MM.1S (cell line): Measurements from ENCODE around the gene FSD1.

ENCODE experiments used
- DNase-seq: peaks from one replicate; pipeline ENCODE4 v3.0.0-alpha.2; 2015
- H2AFZ ChIP-seq: fragments of 300-600 bp; sonication (generic); 2 replicates; pipeline ENCODE4 v1.6.0; 2016; ENCODE audit warnings: antibody characterized with exemption, low read length
- H3F3A ChIP-seq: fragments of 300-600 bp; sonication (generic); 2 replicates; pipeline ENCODE4 v1.6.1; 2016; ENCODE audit warnings: mild to moderate bottlenecking, antibody characterized with exemption, low read length, moderate library complexity, mixed read lengths; ENCODE audit not compliant: insufficient read depth
- H3K27ac ChIP-seq: fragments of 300-600 bp; sonication (generic); 2 replicates; pipeline ENCODE4 v1.5.1; 2016; ENCODE audit warnings: mild to moderate bottlenecking, low read length
- H3K27me3 ChIP-seq: fragments of 300-600 bp; sonication (generic); replicated peaks from 2 replicates; pipeline ENCODE4 v1.6.0; 2016; ENCODE audit warnings: low read length; ENCODE audit not compliant: insufficient read depth
- H3K36me3 ChIP-seq: fragments of 300-600 bp; sonication (generic); replicated peaks from 2 replicates; pipeline ENCODE4 v1.6.1; 2016; ENCODE audit warnings: mild to moderate bottlenecking, low read length, mixed read lengths; ENCODE audit not compliant: insufficient read depth
- H3K4me1 ChIP-seq: fragments of 300-600 bp; sonication (generic); 2 replicates; pipeline ENCODE4 v1.6.1; 2016; ENCODE audit warnings: low read length, mixed read lengths
- H3K4me2 ChIP-seq: fragments of 300-600 bp; sonication (generic); 2 replicates; pipeline ENCODE4 v1.6.0; 2016; ENCODE audit warnings: low read depth, low read length
- H3K4me3 ChIP-seq: fragments of 300-600 bp; sonication (generic); 2 replicates; pipeline ENCODE4 v1.5.1; 2016; ENCODE audit warnings: low read length, mixed read lengths
- H3K79me2 ChIP-seq: fragments of 300-600 bp; sonication (generic); 2 replicates; pipeline ENCODE4 v1.6.1; 2016; ENCODE audit warnings: mixed run types, low read length, mixed read lengths
- H3K9ac ChIP-seq: fragments of 300-600 bp; sonication (generic); 2 replicates; pipeline ENCODE4 v1.6.1; 2016; ENCODE audit warnings: low read length, mixed read lengths
- H3K9me2 ChIP-seq: fragments of 300-600 bp; sonication (generic); replicated peaks from 2 replicates; pipeline ENCODE4 v1.6.1; 2016; ENCODE audit warnings: mild to moderate bottlenecking, low read length, mixed read lengths; ENCODE audit not compliant: insufficient read depth
- H3K9me3 ChIP-seq: fragments of 300-600 bp; sonication (generic); replicated peaks from 2 replicates; pipeline ENCODE4 v1.6.1; 2016; ENCODE audit warnings: mild to moderate bottlenecking, low read length, mixed read lengths; ENCODE audit not compliant: insufficient read depth
- H4K20me1 ChIP-seq: fragments of 300-600 bp; sonication (generic); 2 replicates; pipeline ENCODE4 v1.6.1; 2016; ENCODE audit warnings: mild to moderate bottlenecking, low read length, moderate library complexity, mixed read lengths; ENCODE audit not compliant: insufficient read depth
- EZH2 ChIP-seq: fragments of 300-600 bp; sonication (generic); optimal IDR thresholded peaks from 2 replicates; pipeline ENCODE3; 2017; ENCODE audit warnings: low read depth, mild to moderate bottlenecking, antibody characterized with exemption, low read length, mixed read lengths
- EZH2phosphoT487 ChIP-seq: fragments of 300-600 bp; sonication (generic); IDR thresholded peaks from 2 replicates; pipeline ENCODE4 v1.6.1; 2018; ENCODE audit warnings: antibody characterized with exemption, low read length
- TF ChIP-seq, protein P1 (sequence below): fragments of 300-600 bp; sonication (generic); IDR thresholded peaks from 2 replicates; pipeline ENCODE4 v1.5.1; 2016; ENCODE audit warnings: antibody characterized with exemption, low read length, mixed read lengths

Gene FSD1

DNA sequence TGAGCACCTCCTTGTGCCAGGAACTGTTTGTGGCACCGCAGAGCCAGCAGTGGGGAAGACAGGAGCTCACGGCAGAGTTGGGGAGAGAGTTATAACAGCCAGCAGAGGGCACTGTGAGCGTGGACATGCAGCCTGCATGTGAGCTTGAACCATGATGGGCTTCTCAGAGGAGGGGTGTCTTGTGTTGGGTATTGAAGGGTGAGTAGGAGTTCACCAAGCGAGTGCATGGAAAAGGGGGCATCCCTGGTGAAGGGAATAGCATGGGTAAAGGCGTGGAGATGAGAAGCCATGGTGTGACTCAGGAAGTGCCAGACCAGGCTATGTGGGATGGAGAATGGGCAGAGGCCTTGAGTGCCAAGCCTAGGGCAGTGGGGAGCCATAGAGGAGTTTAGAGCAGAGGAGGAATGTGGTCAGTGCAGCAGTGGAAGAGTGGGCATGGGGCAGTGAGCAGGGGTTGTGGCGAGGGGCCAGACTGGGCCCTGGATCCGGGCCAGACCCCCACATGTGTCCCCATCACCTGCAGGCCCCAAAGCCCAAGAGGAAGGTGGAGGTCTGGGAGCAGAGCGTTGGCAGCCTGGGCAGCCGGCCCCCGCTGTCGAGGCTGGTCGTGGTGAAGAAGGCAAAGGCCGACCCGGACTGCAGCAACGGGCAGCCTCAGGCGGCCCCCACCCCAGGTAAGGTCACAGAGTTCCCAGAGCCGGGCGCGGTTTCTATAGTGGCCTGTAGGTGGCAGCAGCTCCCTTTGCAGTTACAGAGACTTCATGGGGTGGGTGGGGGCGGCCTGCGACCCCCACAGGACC is 37.1 kb upstream of the FSD1 start:
- TF ChIP-seq EZH2 (no peak), EZH2phosphoT487 (no peak)
- TF ChIP-seq, protein P1, sequence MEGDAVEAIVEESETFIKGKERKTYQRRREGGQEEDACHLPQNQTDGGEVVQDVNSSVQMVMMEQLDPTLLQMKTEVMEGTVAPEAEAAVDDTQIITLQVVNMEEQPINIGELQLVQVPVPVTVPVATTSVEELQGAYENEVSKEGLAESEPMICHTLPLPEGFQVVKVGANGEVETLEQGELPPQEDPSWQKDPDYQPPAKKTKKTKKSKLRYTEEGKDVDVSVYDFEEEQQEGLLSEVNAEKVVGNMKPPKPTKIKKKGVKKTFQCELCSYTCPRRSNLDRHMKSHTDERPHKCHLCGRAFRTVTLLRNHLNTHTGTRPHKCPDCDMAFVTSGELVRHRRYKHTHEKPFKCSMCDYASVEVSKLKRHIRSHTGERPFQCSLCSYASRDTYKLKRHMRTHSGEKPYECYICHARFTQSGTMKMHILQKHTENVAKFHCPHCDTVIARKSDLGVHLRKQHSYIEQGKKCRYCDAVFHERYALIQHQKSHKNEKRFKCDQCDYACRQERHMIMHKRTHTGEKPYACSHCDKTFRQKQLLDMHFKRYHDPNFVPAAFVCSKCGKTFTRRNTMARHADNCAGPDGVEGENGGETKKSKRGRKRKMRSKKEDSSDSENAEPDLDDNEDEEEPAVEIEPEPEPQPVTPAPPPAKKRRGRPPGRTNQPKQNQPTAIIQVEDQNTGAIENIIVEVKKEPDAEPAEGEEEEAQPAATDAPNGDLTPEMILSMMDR = peak; percentile 78
- Histone ChIP-seq H2AFZ (no peak overlapping the region), H3K36me3 (0 out of 2 replicates have a peak, but pooled peaks cover 5% of the 10 kb centered on the region), H3K9me3 (no peaks in the 10 kb centered on the region), H3K4me3 (no peak overlapping the region), H3K79me2 (no peaks in the 10 kb centered on the region), H4K20me1 (no peaks in the 10 kb centered on the region), H3K27ac (no peak overlapping the region), H3K27me3 (no peaks in the 10 kb centered on the region), H3F3A (no peaks in the 10 kb centered on the region), H3K4me2 (no peak overlapping the region), H3K9me2 (no peaks in the 10 kb centered on the region), H3K4me1 (no peaks in the 10 kb centered on the region), H3K9ac (no peak overlapping the region)
- DNase-seq = peak; percentile 64

DNA sequence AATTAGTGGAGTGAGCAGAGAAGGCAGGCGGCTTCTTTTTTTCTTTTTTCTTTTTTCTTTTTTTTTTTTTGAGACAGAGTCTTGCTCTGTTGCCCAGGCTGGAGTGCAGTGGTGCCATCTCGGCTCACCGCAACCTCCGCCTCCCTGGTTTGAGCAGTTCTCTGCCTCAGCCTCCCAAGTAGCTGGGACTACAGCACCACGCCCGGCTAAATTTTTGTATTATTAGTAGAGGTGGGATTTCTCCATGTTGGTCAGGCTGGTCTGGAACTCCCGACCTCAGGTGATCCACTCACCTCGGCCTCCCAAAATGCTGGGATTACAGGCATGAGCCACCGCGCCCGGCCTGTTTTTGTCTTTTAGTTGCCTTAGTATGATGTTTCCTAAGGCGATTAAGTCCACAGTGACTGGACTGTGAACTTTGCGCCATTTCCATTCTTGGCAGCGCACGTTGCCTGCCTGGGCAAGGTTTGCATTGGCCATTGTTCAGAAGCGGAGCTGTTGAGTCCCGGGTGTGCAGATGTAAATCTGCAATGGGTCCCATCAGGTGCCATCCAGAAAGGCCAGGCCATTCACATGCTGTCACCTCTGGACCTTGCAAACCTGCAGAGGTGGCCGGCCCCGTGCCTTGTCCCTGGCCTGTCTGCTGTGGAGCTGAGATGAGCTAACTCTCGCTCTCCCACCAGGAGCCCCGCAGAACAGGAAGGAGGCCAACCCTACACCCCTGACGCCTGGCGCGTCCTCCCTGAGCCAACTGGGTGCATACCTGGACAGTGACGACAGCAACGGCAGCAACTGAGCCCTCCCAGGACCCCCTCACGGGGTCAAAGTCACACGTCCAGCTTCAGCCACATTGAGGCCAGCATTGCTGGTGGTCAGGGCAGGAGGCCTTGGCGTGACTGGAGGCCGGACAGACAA is 36.2 kb upstream of the FSD1 start:
- Histone ChIP-seq H3K27me3 (no peaks in the 10 kb centered on the region), H3K4me3 (no peak overlapping the region), H2AFZ (no peak overlapping the region), H4K20me1 (no peaks in the 10 kb centered on the region), H3K79me2 (no peaks in the 10 kb centered on the region), H3K4me2 (no peak overlapping the region), H3K27ac (no peak overlapping the region), H3K9me3 (no peaks in the 10 kb centered on the region), H3K4me1 (no peaks in the 10 kb centered on the region), H3K36me3 (0 out of 2 replicates have a peak, but pooled peaks cover 5% of the 10 kb centered on the region), H3F3A (no peaks in the 10 kb centered on the region), H3K9ac (no peak overlapping the region), H3K9me2 (no peaks in the 10 kb centered on the region)
- DNase-seq = no peak
- TF ChIP-seq EZH2 (no peak), EZH2phosphoT487 (no peak)
- TF ChIP-seq, protein P1 = no peak

DNA sequence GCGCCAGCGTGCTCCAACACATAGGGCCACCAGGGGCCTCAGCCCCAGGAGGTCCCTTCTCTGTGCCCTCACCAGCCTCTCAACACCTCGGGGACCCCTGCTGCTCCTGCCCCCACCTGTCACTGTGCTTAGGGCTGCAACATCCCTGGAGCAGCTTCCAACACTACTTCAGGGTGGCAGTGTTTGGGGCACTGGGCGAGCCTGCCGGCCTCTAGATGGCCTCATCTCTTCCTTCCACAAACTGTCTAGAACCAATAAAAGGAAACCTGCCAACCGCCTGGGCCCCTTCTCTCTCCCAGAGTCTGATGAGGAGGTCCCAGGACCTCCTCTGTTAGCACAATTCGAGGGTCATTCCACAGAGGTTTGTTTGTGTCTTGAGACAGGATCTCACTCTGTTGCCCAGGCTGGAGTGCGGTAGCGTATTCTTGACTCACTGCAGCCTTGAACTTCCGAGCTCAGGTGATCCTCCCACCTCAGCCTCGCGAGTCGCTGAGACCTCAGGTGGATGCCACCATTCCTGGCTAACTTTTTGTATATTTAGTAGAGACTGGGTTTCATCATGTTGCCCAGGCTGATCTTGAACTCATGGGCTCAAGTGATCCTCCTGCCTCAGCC is 35.5 kb upstream of the FSD1 start:
- Histone ChIP-seq H2AFZ (no peak overlapping the region), H3F3A (no peaks in the 10 kb centered on the region), H3K4me3 (no peak overlapping the region), H3K27me3 (no peaks in the 10 kb centered on the region), H3K4me2 (no peak overlapping the region), H4K20me1 (no peaks in the 10 kb centered on the region), H3K9me3 (no peaks in the 10 kb centered on the region), H3K9me2 (no peaks in the 10 kb centered on the region), H3K27ac (no peak overlapping the region), H3K79me2 (no peaks in the 10 kb centered on the region), H3K36me3 (0 out of 2 replicates have a peak, but pooled peaks cover 5% of the 10 kb centered on the region), H3K4me1 (no peaks in the 10 kb centered on the region), H3K9ac (no peak overlapping the region)
- TF ChIP-seq, protein P1 = no peak
- no peak for TF ChIP-seq EZH2
- no peak for TF ChIP-seq EZH2phosphoT487
- DNase-seq = no peak
